ENCODE results near the gene B4GALNT1. TPM values are rescaled to one million over a fixed set of nuclear protein-coding genes. Genes with fewer than 3 reads are reported as not detected.

The B4GALNT1 gene
- total and polyA plus RNA-seq, 2 of the 13 experiments (the other 11 are each of a cell fraction or from before 2014, with no cell fraction given) = 4.5 to 5.4 TPM

- no peak overlapping the region for H2AFZ ChIP-seq (ENCODE audit: low read length)
- in situ Hi-C loops (cut with HindIII; ENCODE audit: extremely low pct_ligation_motif_present, low pct_unique_long_range_greater_than_20kb) (no loop called here), intact Hi-C loops (cut with micrococcal nuclease; ENCODE audit: unreplicated experiment) (no loop called here)
- BruUV-seq (replicated peaks) = no TSS peak
- no peak overlapping the region for H3K9ac ChIP-seq (ENCODE audit: insufficient read depth, low read depth, low read length)
- 97% methylated on average over 55 of the region's 67 CpGs for WGBS (ENCODE audit: low lambda C conversion rate)
- H3K79me2 ChIP-seq (ENCODE audit: insufficient read depth, low read length) = no peaks in the 10 kb centered on the region
- 0 out of 5 replicates have a peak, but pooled peaks cover 0 to 3% of the 10 kb centered on the region in 2 experiments for H3K36me3 ChIP-seq (replicated peaks in 1 of 2; ENCODE audit: control insufficient read depth in 1 of 2, insufficient read depth in 2 of 2, low read length in 2 of 2)
- POLR2A ChIA-PET = no interaction called here
- no peaks in the 10 kb centered on the region for H4K20me1 ChIP-seq (ENCODE audit: insufficient read depth, low read length)
- H3K4me3 ChIP-seq (replicated peaks in 1 of 3; ENCODE audit: insufficient read depth in 1 of 3, low read depth in 2 of 3, low read length in 3 of 3) = no peak overlapping the region
- H3K27me3 ChIP-seq (ENCODE audit: control insufficient read depth in 1 of 2, insufficient read depth in 2 of 2, low read length in 2 of 2) = peaks cover 0 to 13% of the 10 kb centered on the region in 2 experiments; a peak in 1 of 5 replicates
- no peak overlapping the region for H3K4me2 ChIP-seq (ENCODE audit: low read depth, low read length)
- H3K27ac ChIP-seq (ENCODE audit: extremely low read length, insufficient read depth, low read length) = no peak overlapping the region
- CTCF ChIA-PET (ENCODE audit: low intra/inter-chr PET ratio, low total read pairs) = no interaction called here
- H3K4me1 ChIP-seq (ENCODE audit: insufficient read depth, low read length) = peaks cover 29% of the 10 kb centered on the region
- DNase-seq (ENCODE audit: low spot score) (no peak), FAIRE-seq (no peak), ATAC-seq (no peak)
- H3K9me3 ChIP-seq (ENCODE audit: low read length) = no peaks in the 10 kb centered on the region
- TF ChIP-seq HMGXB3 (CRISPR knock-in tag; IDR thresholded peaks at IDR 0.05; ENCODE audit: borderline replicate concordance) = no peak
- TF ChIP-seq ZNF629 (CRISPR knock-in tag; conservative IDR thresholded peaks at IDR 0.05) = no peak
- TF ChIP-seq AGO2 (optimal IDR thresholded peaks at IDR 0.05; ENCODE audit: low read depth, low read length) = peak; percentile 40
- no peak for TF ChIP-seq POGZ (CRISPR knock-in tag; IDR thresholded peaks at IDR 0.05)
- no peak for TF ChIP-seq ZKSCAN1 (IDR thresholded peaks at IDR 0.05; ENCODE audit: low read length)
- no peak for TF ChIP-seq NFKBIZ (CRISPR knock-in tag; IDR thresholded peaks at IDR 0.05)
- TF ChIP-seq ZNF30 (CRISPR knock-in tag; IDR thresholded peaks at IDR 0.05) = no peak
- no peak for TF ChIP-seq ZNF484 (CRISPR knock-in tag; IDR thresholded peaks at IDR 0.05; ENCODE audit: borderline replicate concordance, low read depth)
- no peak for TF ChIP-seq NCOA2 (CRISPR knock-in tag; IDR thresholded peaks at IDR 0.05)
- TF ChIP-seq TEAD3 (CRISPR knock-in tag; optimal IDR thresholded peaks at IDR 0.05; ENCODE audit: borderline replicate concordance) = no peak
- TF ChIP-seq ZEB1 (IDR thresholded peaks at IDR 0.05; ENCODE audit: insufficient replicate concordance, low read depth) = no peak
- no peak for TF ChIP-seq MIXL1 (CRISPR knock-in tag; IDR thresholded peaks at IDR 0.05)
- no peak for TF ChIP-seq MAFG (CRISPR knock-in tag; IDR thresholded peaks at IDR 0.05)
- TF ChIP-seq ZFP41 (CRISPR knock-in tag; IDR thresholded peaks at IDR 0.05; ENCODE audit: borderline replicate concordance) = no peak
- TF ChIP-seq ZNF18 (CRISPR knock-in tag; IDR thresholded peaks at IDR 0.05; ENCODE audit: insufficient replicate concordance) = no peak
- TF ChIP-seq ZNF839 (CRISPR knock-in tag; IDR thresholded peaks at IDR 0.05; ENCODE audit: borderline replicate concordance) = no peak
- TF ChIP-seq ZBTB10 (CRISPR knock-in tag; IDR thresholded peaks at IDR 0.05; ENCODE audit: borderline replicate concordance) = no peak
These were observed 5.3 kb downstream of the B4GALNT1 start for GRCh38 chr12:57627501-57628279.
